Neural progenitor cell (in vitro differentiated cells): ENCODE results near the gene OR2AT4.

Experiments used
- EZH2 ChIP-seq: fragments of 200-600 bp; sonication (generic); IDR thresholded peaks from 2 replicates; pipeline ENCODE4 v1.6.1; 2017; ENCODE audit warnings: antibody characterized with exemption, mild to moderate bottlenecking, moderate library complexity
- EZH2phosphoT487 ChIP-seq: fragments of 200-600 bp; sonication (generic); IDR thresholded peaks from 2 replicates; pipeline ENCODE4 v1.6.1; 2017; ENCODE audit warnings: antibody characterized with exemption
- TF ChIP-seq, protein P1 (sequence below): fragments of 200-600 bp; sonication (generic); IDR thresholded peaks from 2 replicates; pipeline ENCODE4 v1.5.1; 2017; ENCODE audit warnings: antibody characterized with exemption, mild to moderate bottlenecking

DNA sequence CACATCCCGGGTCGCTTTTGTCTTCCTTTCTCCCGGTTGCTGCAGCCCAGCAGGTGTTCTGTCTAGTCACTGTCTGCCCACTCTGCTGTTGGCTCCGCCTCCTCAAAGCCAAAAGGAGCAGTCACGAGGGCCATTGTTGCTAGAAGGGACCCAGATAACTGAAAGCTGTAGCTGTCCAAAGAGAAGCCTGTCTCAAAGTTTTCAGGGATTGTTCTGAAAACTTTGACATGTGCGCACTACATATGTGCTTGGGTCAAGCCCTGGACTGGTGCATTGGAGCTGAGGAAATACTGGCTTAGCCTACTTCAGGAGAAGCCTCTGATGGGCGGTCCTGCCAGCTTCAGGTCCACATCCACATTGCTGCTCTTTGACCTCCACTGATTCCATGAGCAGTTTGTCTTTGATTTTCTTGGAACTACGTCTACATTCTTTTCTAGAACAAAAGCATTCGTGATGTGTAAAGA is 8.8 kb upstream of the OR2AT4 start:
- TF ChIP-seq, protein P1, sequence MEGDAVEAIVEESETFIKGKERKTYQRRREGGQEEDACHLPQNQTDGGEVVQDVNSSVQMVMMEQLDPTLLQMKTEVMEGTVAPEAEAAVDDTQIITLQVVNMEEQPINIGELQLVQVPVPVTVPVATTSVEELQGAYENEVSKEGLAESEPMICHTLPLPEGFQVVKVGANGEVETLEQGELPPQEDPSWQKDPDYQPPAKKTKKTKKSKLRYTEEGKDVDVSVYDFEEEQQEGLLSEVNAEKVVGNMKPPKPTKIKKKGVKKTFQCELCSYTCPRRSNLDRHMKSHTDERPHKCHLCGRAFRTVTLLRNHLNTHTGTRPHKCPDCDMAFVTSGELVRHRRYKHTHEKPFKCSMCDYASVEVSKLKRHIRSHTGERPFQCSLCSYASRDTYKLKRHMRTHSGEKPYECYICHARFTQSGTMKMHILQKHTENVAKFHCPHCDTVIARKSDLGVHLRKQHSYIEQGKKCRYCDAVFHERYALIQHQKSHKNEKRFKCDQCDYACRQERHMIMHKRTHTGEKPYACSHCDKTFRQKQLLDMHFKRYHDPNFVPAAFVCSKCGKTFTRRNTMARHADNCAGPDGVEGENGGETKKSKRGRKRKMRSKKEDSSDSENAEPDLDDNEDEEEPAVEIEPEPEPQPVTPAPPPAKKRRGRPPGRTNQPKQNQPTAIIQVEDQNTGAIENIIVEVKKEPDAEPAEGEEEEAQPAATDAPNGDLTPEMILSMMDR = no peak
- TF ChIP-seq EZH2 = no peak
- no peak for TF ChIP-seq EZH2phosphoT487
